BLaER1 (cell line): ENCODE data around the gene CISD1.
"Not testable (repeated sequence)": the region's sequence is repeated elsewhere in the genome, so short reads cannot be mapped to it uniquely, and the experiment has no call there.

Source experiments
- H3K27ac ChIP-seq: shearing (Covaris generic); formaldehyde crosslinking; 2 replicates; pipeline ENCODE4 v1.8.1; 2022
- H3K27me3 ChIP-seq: shearing (Covaris generic); formaldehyde crosslinking; 2 replicates; pipeline ENCODE4 v1.8.1; 2022
- H3K36me3 ChIP-seq: shearing (Covaris generic); formaldehyde crosslinking; 2 replicates; pipeline ENCODE4 v1.8.1; 2022
- H3K4me1 ChIP-seq: shearing (Covaris generic); formaldehyde crosslinking; 2 replicates; pipeline ENCODE4 v1.8.1; 2022
- H3K4me2 ChIP-seq: shearing (Covaris generic); formaldehyde crosslinking; 2 replicates; pipeline ENCODE4 v1.8.1; 2022
- H3K4me3 ChIP-seq: shearing (Covaris generic); formaldehyde crosslinking; 2 replicates; pipeline ENCODE4 v1.8.1; 2022
- H3K9ac ChIP-seq: shearing (Covaris generic); formaldehyde crosslinking; 2 replicates; pipeline ENCODE4 v1.8.1; 2022
- H3K9me3 ChIP-seq: shearing (Covaris generic); formaldehyde crosslinking; 2 replicates; pipeline ENCODE4 v1.8.1; 2022
- H4K20me1 ChIP-seq: shearing (Covaris generic); formaldehyde crosslinking; 2 replicates; pipeline ENCODE4 v1.8.1; 2022
- Cebpa-rat ChIP-seq: shearing (Covaris generic); IDR thresholded peaks from 2 replicates; pipeline ENCODE4 v1.8.1; 2022

CISD1 gene

GRCh38 chr10:58243269-58243668 lies 25.7 kb upstream of the CISD1 start:
- Histone ChIP-seq H4K20me1 (peaks cover 37% of the 10 kb centered on the region), H3K27ac (no peak overlapping the region), H3K9ac (no peak overlapping the region)

GRCh38 chr10:58243801-58244200 lies 25.2 kb upstream of the CISD1 start:
- H3K9ac ChIP-seq, H3K4me3 ChIP-seq, H3K4me2 ChIP-seq, H3K27ac ChIP-seq, H3K27me3 ChIP-seq: not testable (repeated sequence)
- Histone ChIP-seq H3K36me3 (peaks cover 22% of the 10 kb centered on the region), H4K20me1 (peaks cover 32% of the 10 kb centered on the region), H3K9me3 (peaks cover 61% of the 10 kb centered on the region), H3K4me1 (peaks cover 29% of the 10 kb centered on the region)

More at GRCh38 chr10:58243269-58243668, 25.7 kb upstream of the CISD1 start:
- H3K4me3 ChIP-seq, result no peak overlapping the region
- no peak for TF ChIP-seq Cebpa-rat
- H3K36me3 ChIP-seq, result peaks cover 22% of the 10 kb centered on the region
- H3K27me3 ChIP-seq, result no peaks in the 10 kb centered on the region
- H3K4me2 ChIP-seq, result no peak overlapping the region
- peaks cover 29% of the 10 kb centered on the region for H3K4me1 ChIP-seq
- H3K9me3 ChIP-seq, result peaks cover 58% of the 10 kb centered on the region

GRCh38 chr10:58244242-58244641 lies 24.7 kb upstream of the CISD1 start:
- Histone ChIP-seq H4K20me1 (peaks cover 27% of the 10 kb centered on the region), H3K9me3 (peaks cover 64% of the 10 kb centered on the region), H3K4me1 (peaks cover 26% of the 10 kb centered on the region), H3K36me3 (peaks cover 26% of the 10 kb centered on the region)
- H3K4me3 ChIP-seq, H3K9ac ChIP-seq, H3K4me2 ChIP-seq, H3K27ac ChIP-seq, H3K27me3 ChIP-seq: not testable (repeated sequence)

- Histone ChIP-seq H3K36me3 (peaks cover 31% of the 10 kb centered on the region), H3K9me3 (peaks cover 68% of the 10 kb centered on the region), H3K4me1 (peaks cover 22% of the 10 kb centered on the region), H4K20me1 (peaks cover 23% of the 10 kb centered on the region)
- not testable (repeated sequence) for H3K4me2 ChIP-seq, H3K4me3 ChIP-seq, H3K9ac ChIP-seq, H3K27me3 ChIP-seq, H3K27ac ChIP-seq
Observed at GRCh38 chr10:58244666-58245065, 24.3 kb upstream of the CISD1 start.

- H3K27ac ChIP-seq, result no peak overlapping the region
- H3K4me2 ChIP-seq, result no peak overlapping the region
- H3K4me3 ChIP-seq, result 0 out of 2 replicates have a peak overlapping the region, but pooled peaks have one; percentile 22
- peaks cover 16% of the 10 kb centered on the region for H3K4me1 ChIP-seq
- no peak overlapping the region for H3K9ac ChIP-seq
- H3K36me3 ChIP-seq, result peaks cover 62% of the 10 kb centered on the region
- TF ChIP-seq Cebpa-rat, result no peak
- H3K27me3 ChIP-seq, result no peaks in the 10 kb centered on the region
- H4K20me1 ChIP-seq, result no peaks in the 10 kb centered on the region
- peaks cover 84% of the 10 kb centered on the region for H3K9me3 ChIP-seq
Observed at GRCh38 chr10:58253184-58253583, 15.8 kb upstream of the CISD1 start.

GRCh38 chr10:58254644-58255043 lies 14.3 kb upstream of the CISD1 start:
- Histone ChIP-seq H3K4me1 (peaks cover 16% of the 10 kb centered on the region), H4K20me1 (no peaks in the 10 kb centered on the region), H3K27ac (no peak overlapping the region), H3K36me3 (peaks cover 64% of the 10 kb centered on the region), H3K9ac (no peak overlapping the region), H3K4me2 (no peak overlapping the region), H3K9me3 (peaks cover 83% of the 10 kb centered on the region), H3K27me3 (no peaks in the 10 kb centered on the region), H3K4me3 (no peak overlapping the region)
- no peak for TF ChIP-seq Cebpa-rat

- not testable (repeated sequence) for H3K4me3 ChIP-seq, H4K20me1 ChIP-seq
- peaks cover 66% of the 10 kb centered on the region for H3K36me3 ChIP-seq
Observed at GRCh38 chr10:58256013-58256780, 12.8 kb upstream of the CISD1 start.

GRCh38 chr10:58258977-58259692 lies 9.8 kb upstream of the CISD1 start:
- Histone ChIP-seq H3K4me2 (no peak overlapping the region), H3K4me1 (peaks cover 19% of the 10 kb centered on the region), H4K20me1 (no peaks in the 10 kb centered on the region), H3K9ac (no peak overlapping the region), H3K27me3 (no peaks in the 10 kb centered on the region), H3K9me3 (peaks cover 55% of the 10 kb centered on the region), H3K36me3 (peaks cover 59% of the 10 kb centered on the region), H3K27ac (no peak overlapping the region), H3K4me3 (no peak overlapping the region)
- TF ChIP-seq Cebpa-rat, result no peak

More at GRCh38 chr10:58256013-58256780, 12.8 kb upstream of the CISD1 start:
- H3K9ac ChIP-seq, H3K27me3 ChIP-seq, H3K27ac ChIP-seq, H3K4me2 ChIP-seq: not testable (repeated sequence)
- Histone ChIP-seq H3K4me1 (peaks cover 16% of the 10 kb centered on the region), H3K9me3 (peaks cover 83% of the 10 kb centered on the region)

GRCh38 chr10:58260334-58260733 lies 8.6 kb upstream of the CISD1 start:
- Histone ChIP-seq H3K4me2 (no peak overlapping the region), H3K9ac (no peak overlapping the region), H4K20me1 (no peaks in the 10 kb centered on the region), H3K36me3 (peaks cover 48% of the 10 kb centered on the region), H3K9me3 (peaks cover 43% of the 10 kb centered on the region), H3K4me3 (no peak overlapping the region), H3K27me3 (no peaks in the 10 kb centered on the region), H3K27ac (no peak overlapping the region), H3K4me1 (peaks cover 23% of the 10 kb centered on the region)
- no peak for TF ChIP-seq Cebpa-rat

- H3K27ac ChIP-seq, result no peak overlapping the region
- TF ChIP-seq Cebpa-rat, result no peak
- H3K4me3 ChIP-seq, result no peak overlapping the region
- no peak overlapping the region for H3K9ac ChIP-seq
- peaks cover 23% of the 10 kb centered on the region for H3K4me1 ChIP-seq
- peaks cover 26% of the 10 kb centered on the region for H3K36me3 ChIP-seq
- no peak overlapping the region for H3K4me2 ChIP-seq
- no peaks in the 10 kb centered on the region for H3K27me3 ChIP-seq
- peaks cover 13% of the 10 kb centered on the region for H4K20me1 ChIP-seq
- H3K9me3 ChIP-seq, result peaks cover 21% of the 10 kb centered on the region
Observed at GRCh38 chr10:58262766-58263165, 6.2 kb upstream of the CISD1 start.
